Effector CD4-positive, alpha-beta T cell (primary cell): Measurements from ENCODE around the gene ALDH1A3.

Experiments
- DNase-seq: peaks from one replicate; pipeline ENCODE4 v3.0.0-alpha.2; 2020

Gene ALDH1A3

DNA sequence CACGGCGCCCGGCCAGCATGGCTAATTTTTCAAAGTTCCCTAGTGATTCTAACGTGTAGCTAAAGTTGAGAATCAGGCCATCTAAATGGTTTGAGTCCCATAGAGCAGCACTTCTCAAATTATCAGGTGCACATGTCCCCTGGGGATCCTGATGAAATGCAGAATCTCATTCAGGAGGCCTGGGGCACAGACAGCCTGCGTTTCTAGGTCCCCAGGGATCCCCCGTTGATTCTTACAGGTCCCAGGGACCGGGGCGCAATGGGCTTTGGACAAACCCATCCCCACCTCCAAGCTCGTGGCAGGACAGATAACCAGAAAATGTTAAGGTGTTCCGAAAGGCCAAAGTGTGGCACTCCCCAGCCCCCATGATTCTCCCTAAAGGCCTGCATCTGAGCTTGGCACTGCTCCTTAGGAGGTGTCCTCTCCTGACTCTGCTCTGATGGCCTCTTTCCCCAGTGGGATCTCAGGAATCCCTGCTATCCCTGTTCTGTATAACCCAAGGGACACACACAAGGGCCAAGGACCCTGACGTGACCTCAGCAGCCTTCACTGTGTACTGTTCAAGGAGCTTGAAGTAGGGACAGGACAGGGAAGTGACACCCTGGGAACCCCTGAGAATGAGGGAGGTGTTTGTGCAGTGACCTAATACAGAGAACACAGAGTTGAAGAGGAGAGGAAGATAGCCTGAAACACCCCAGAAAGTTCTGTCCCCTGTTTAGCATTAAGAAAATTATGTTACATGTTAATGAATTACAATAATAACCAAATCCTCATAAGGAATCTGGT is 47.5 kb downstream of the ALDH1A3 start:
- DNase-seq, result no peak

DNA sequence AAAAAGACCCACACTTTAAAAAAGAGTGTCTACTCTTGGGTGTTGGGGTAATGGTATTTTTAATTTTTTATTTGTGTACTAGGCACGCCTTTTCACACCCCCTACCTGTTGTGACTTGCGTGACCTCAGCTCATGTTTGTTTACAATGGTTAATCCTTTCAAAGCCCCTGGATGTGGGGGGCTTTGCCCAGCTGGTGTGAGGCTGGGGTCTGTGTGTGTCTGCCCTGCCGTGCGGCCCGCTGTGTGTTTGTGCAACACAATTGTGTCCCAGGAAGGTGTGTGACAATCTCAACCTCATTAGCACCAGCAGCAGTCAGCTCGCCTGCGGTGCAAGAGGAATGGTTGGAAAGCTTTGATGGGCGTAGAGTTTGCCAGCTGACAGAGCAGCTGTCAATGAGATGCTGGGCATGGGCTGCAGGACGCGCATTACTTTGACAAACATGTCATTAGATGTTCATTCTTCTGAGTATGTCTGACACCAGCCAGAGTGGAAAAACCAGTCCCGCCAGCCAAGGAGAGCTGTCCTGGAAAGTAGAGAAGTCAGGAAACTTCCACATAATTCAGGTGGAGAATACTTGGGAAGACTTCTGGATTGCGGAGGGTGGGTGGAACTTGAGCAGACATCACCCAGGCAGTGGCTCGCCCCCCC is 49.1 kb downstream of the ALDH1A3 start:
- no peak for DNase-seq

DNA sequence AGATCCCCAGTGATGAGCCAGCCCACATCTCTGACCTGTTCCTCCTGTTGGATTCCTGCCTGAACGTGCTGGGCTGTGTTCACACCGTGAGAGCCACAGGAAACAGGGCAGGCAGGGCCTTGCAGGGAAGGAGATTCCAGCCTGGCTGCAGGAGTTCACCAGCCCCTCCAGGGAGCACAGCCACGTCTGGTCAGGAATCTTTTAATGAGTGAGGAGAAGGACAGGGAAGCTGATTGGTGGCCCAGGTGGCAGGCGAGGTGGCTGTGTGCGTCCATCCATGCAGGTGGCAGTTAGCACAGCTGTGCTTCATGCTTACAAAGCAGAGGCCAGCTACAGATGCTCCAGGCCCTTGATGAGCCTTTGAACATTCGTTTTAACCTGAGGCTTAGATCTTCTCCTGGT is 50.0 kb downstream of the ALDH1A3 start:
- no peak for DNase-seq

DNA sequence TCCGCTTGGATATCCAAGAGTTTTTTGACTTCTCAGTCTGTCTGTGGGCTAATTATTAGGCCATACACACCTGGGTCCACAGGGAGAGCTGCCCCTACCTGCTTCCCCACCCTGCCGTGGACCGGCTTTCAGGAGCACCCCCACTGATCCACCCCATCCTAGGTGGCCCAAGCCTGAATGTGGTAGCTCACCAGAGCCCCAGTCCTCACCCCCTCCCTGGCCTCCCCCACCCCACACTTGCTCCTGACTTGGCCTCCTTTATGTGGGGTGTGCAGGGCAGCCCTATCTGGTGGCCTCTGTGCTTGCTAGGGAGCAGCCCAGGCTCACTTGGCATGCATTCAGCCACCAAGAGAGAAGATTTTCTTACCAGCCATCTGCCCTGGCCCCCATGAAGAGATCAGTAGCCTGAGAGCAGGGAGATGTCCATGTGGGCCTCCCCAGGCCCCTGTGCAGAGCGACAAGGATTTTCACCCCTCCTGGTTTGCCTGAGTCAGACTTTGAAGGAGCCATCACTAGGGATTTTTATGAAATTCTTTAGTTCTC is 50.7 kb downstream of the ALDH1A3 start:
- DNase-seq, result no peak

DNA sequence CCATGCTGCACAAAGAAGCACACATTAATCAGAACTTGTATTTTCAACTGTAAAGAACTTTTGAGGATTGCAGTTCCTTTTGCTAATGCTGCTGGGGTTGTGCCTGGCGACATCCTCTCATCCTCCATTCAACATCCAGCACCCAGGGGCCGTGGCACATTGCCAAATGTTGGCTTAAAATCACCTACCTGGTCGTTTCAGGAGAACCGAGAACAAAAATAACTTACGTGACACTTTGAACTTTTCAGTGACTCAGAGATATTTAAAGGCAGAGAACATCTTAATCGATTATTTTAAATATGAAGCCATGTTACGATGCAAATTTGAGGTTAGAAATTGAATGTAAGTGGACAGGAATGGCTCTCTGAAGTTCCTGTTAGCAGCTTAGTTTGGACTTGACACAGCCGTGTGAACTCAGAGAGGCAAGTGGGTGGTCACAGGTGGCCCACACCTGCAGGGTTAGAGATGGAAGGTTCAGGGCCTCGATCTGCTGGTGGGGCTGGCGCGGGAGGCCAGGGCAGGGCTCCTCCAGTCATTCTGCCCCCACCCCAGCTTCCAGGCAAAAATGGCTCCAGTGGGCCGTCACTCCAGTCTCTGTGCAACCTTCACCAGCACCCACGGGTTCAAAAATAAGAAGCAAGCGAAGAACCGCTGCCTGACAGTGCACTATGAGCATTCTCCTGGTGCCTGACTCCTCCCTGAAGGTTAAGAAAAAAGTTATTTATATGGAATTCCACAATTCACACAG is 51.7 kb downstream of the ALDH1A3 start:
- DNase-seq, result no peak

DNA sequence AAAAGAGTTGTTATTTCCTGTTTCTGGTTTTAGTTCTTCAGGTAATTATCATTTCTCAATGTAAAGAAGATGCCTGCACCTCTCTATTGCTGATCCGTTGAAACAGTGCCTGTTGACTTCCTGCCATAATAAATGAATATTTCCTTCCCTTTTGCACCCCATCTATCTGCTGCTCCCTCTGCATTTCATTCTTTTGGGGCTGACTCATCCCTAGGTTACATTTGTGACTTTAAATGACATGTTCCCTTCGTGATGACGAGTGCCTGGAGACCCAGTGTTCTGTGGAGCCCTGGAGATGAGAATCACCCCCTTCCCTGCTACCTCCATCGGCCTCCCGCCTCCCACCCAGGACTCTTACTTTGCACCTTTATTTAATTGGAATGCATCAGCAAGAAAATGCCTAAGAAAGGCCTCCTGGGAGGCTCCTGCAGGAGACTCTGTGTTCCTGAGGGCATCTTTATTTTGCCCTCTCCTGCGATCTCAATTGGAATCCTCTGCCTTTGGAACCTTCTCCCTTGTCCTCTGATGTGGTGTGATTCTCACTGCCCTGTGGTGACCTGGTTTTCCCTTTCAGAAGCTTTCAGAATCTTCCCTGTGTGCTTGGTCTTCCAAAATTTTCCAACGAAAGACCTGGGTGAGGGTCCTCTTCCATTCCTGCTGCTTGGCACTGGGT is 53.2 kb downstream of the ALDH1A3 start:
- no peak for DNase-seq

DNA sequence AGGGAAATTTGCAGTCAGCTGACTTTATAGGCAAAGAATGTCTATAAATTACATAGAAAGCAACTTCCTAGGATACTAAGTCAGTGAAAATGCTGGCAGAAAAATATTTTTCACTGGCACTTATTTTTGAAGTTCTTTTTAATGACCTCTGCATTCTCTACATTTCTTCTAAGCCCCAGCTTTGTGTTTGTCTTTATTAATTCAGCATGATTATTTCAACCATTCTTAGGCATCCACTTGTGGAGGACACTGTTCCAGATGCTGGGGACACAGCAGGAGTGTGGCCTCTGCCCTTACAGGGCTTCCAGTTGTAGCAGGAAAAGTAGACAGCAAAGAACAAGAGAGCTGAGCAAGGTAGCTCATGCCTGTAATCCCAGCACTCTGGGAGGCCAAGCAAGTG is 54.5 kb downstream of the ALDH1A3 start:
- DNase-seq, result no peak

DNA sequence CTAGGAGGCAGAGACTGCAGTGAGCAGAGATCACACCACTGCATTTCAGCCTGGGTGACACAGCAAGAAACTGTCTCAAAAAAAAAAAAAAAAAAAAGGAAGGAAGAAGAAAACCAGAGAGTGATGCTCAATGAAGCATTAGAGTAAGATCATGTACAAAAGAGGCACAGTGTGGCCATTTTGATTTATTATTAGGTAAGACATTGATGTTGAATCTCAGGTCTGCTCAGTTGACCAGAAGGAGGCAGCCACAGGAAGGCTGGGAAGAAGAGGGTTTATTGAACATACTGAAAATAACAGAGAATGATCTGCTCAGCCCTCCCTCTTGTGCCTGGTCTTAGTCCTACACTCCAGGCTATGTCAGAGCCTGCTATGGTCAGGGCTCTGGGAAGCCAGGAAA is 55.1 kb downstream of the ALDH1A3 start:
- no peak for DNase-seq

DNA sequence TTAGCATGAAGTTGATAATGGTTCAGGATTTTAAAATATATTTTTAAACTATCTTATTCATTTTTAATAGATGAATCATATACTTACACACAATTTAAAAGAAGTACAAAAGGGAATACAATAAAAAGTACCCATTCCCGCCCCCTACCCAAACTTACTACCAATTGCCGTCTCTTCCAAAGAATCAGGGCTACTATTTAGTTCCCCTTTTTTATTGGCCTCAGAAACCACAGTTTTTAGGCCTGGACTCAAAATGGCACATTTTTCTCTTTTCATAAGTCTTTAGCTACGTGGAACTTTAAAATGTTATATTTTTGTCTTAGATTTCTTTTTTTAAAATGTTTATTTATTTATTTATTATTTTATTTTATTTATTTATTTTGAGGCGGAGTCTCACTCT is 57.5 kb downstream of the ALDH1A3 start:
- no peak for DNase-seq

DNA sequence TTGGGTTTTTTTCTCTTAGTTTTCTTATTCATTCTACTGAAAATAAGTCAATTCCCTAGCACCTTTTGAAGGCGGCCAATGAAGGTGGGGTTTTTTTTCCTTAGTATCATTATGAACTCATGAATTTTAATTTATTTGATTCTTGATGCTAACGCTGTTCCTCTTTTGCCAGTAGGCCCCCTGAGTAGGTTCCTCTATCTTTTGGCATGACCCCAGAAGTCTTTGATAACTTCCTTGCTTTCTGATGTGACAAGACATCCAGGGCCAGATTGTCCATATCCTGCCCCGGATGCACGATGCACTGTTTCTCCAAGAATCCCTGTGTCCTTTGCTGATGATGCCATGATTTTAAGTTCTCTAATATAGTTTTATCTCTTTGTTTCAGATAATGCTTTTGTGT is 60.2 kb downstream of the ALDH1A3 start:
- DNase-seq, result no peak

DNA sequence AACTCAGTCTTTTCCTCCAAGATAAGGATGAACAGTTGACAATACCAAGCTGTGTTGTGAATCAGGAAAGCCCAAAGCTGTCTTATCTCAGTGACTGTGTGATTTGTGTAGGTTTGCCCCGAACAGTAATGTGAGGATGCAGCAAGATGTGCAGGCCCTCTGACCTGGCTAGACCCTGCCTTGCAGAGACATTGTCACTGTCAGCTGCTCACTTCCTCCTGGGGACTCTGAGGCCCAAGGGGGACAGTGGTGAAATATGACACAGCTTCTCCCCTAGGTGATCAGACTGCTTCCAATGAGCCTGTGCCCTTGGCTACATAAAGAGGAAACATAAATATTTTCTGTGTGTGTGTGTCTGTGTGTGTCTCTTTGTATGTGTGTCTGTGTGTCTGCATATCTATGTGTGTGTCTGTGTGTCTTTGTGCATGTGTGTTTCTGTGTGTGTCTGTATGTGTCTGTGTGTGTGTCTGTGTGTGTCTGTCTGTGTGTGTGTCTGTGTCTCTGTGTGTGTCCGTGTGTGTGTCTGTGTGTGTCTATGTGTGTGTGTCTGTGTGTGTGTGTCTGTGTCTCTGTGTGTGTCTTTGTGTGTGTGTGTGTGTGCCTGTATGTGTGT is 61.2 kb downstream of the ALDH1A3 start:
- DNase-seq, result no peak

DNA sequence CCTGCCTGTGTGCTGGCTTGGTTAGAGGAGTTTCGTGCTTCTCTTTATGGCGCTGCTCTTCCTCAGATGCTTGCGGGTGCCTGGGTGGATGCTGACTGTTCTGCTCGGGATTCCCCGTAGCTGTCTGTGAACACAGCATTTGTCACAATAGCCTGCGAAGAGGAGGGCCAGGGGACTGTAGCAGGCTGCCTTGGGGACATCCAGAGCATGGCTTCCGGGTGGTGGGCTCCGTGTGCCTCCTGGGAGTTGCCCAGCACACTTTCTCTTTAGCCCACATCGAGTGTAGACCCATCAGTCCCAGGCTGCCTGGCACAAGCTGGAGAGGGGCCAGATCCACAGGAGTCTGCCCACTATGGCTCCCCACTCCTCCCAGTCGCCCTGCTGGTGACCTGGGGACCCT is 61.9 kb downstream of the ALDH1A3 start:
- no peak for DNase-seq

DNA sequence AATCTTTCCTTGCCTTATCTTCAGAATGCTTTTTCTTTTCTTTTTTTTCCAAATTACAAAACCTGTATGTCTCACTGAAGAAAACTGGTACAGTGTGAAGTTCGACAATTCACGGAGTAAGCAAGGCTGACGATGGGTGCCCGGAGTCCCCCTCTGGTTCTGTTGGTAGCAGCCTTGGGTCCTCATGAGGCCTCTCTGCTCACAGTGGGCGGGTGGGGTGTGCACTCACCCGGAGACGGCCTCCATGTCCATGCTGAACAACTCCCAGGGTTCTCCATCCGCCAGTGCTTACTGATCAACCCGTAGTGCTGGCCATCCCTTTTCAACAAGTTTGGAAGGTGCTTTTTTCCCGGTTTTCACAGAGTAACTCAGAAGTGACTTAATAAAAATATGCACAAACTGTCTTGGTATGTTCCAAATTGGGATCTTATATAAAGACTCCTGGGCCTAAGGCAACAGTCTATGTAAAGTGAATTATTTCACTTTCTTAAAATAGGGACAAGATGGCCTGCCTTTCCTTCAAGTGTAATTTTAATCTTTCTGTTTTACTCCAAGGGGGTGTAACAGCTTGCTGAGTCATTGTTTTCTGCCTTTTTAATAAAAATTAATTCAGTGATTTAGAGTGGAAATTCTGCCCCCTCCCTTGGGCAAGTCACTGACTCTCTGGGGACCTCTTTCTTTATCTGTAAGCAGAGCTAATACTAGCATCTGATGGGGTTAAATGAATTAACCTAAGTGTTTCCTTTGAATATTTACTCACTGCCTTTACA is 63.2 kb downstream of the ALDH1A3 start:
- DNase-seq, result no peak

DNA sequence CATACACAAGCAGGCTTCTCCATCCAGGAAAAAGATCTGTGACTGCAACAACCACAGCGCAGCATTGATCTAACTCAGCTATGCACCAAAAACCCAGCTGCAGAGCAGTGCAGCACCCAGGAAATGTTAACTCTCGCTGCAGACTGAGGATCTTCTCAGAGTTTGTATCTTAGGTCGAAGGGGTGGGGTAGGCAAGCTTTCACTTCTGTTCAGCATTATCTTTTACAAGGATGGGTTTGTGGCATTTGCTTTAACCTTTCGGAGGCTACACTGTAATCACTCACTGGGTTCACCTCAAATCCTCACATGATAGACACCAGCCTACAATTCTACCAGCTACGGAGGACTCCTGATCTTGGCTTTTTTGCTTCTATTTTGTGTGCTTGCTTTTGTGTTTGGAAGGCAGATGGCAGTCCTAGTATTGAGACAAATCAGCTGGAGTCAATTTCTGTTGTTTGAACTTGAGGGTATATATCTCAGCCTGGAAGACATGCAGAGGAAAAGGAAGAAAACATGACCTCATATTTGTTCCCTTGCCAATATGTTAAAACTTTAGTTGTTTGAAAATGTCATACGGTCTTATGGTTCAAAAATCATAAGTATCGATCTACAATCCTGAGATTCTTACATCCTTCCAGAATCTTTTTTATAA is 64.7 kb downstream of the ALDH1A3 start:
- no peak for DNase-seq

DNA sequence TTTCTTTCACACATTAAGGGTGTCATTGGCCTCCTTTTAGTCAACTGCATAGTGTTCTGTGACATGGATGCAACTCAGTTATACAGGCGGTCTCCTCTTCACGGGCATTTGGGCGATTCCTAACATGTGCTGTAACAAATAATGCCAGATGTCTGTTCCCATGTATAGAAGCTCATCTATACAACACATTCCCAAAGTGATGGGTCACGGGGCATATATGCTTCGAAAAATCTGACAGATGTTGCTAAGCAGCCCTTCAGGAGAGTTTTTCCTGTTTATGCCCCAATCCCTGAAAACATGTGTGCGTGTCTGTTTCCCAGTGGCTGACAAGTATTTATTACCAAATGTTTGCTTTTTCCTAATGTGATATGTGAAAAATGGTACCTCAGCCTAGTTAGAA is 65.4 kb downstream of the ALDH1A3 start:
- DNase-seq, result no peak

DNA sequence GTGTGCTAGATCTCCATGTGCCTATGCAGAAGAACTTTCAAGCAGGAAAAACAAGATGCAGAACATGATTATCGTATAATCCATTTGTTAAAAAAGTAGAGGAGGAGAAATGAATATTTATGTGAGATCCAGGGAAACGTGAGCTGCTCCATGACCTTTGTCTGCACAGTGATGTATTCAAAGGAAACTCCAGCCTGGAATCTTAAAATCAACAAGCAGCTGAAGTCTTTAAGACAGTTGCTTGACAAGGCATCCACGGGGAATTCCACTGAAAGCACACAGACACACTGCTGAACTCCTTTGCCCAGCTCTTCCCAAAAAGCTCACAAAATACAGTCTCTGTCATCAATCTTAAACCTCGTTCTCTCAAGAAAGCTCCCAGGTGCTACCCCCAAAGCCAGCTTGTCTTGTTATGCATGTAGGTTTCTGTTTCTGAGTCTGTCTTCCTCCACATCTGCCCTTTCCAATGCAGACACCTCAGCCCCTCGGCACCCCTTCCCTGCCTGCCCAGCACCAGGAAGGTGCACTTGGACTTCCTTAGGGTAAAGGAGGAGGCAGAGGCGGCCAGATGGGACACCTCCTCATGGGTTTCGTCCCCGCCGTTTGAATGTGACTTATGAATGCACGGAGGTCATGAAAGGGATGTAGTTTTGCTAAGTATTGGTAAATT is 68.3 kb downstream of the ALDH1A3 start:
- no peak for DNase-seq

DNA sequence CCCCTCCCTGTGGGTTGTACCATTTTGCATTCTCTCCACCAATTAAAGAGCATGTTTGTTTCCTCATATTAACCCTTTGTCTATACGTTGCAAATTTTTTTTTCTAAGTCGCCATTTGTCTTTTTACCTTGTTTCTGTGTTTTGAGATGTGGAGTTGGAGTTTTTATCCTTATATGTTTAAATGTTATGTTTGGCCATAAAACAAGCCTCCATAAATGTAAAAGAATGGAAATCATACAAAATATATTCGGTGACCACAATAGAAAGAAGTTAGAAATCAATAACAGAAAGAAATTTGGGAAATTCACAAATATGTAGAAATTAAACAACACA is 68.8 kb downstream of the ALDH1A3 start:
- DNase-seq, result no peak

DNA sequence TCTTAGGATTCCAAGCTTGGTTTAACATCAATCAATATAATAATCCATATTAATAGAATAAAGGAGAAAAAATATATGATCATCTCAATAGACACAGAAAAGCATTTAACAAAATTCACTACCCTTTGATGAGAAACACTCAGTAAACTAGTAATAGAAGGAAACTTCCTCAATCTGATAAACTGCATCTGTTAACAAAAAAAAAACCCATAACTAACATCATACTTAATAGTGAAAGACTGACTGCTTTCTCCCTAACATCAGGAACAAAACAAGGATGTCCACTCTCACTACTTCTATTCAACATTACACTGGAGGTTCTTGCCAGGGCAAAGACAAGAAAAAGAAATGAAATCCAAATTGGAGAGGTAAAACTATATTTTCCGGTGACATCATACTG is 70.1 kb downstream of the ALDH1A3 start:
- no peak for DNase-seq

DNA sequence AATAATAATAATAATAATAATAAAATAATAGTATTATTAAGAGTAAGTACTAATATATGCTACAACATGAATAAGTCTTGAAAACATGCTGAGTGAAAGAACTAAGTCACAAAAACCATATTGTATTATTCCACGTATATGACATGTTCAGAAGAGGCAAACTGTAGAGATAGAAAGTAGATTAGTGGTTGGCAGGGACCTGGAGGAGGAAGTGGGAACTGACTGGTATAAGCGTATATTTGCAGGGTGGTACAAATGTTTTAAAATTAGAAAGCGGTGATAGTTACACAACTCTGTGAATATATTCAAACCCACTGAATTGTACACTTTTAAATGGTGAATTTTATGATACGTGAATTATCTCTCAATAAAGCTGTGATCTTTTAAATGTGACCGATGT is 72.3 kb downstream of the ALDH1A3 start:
- DNase-seq, result no peak

DNA sequence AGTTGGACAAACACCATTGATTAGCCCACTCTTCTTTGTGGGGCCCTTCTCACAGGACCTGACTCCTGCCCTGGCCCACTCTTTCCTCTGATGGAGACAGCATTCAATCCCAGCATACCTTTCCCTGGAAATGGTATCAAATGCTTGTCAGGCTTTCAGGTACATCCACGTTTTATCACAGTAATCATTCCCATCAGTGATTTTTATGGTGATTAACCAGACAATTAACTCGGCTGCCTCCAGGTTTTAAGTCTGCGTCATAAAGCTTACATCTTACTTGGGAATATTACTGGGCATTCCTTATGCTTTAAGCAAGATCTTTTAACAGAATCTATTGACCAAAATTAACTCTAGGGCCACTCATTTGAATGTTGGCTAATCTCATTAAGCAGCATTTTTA is 72.9 kb downstream of the ALDH1A3 start:
- DNase-seq, result no peak
